Naive B cell (primary cell): ENCODE measurements around the gene TESMIN. TPM values are rescaled to one million over a fixed set of nuclear protein-coding genes. Genes with fewer than 3 reads are reported as not detected.

Source experiments
- ATAC-seq, 2 donors: fragments of 150-1000 bp; cut with Tn5 transposase; 2 replicates each; pipeline ENCODE4 v1.10.0; 2021; ENCODE audit warnings: low read depth in 2 of 2, mild to moderate bottlenecking in 2 of 2, moderate library complexity in 2 of 2
- DNase-seq: peaks from one replicate; pipeline ENCODE4 v3.0.0; 2022
- H3K27ac Mint-ChIP-seq, 6 donors: one replicate each; pipeline ENCODE4 v1.8.0; 2020 to 2022; ENCODE audit warnings: mild to moderate bottlenecking in 6 of 6, mixed read lengths in 6 of 6, moderate library complexity in 5 of 6, inconsistent platforms in 2 of 6
- H3K27me3 Mint-ChIP-seq, 3 donors: one replicate each; pipeline ENCODE4 v1.8.0; 2021 to 2022; ENCODE audit warnings: mixed read lengths in 3 of 3, mild to moderate bottlenecking in 1 of 3
- H3K36me3 Mint-ChIP-seq, 2 donors: one replicate each; pipeline ENCODE4 v1.8.0; 2020 to 2022; ENCODE audit warnings: mixed read lengths in 2 of 2, inconsistent platforms in 1 of 2, mild to moderate bottlenecking in 1 of 2
- H3K4me1 Mint-ChIP-seq, 3 donors: one replicate each; pipeline ENCODE4 v1.8.0; 2020 to 2022; ENCODE audit warnings: mixed read lengths in 3 of 3, inconsistent platforms in 1 of 3, mild to moderate bottlenecking in 1 of 3, moderate library complexity in 1 of 3
- H3K4me3 Mint-ChIP-seq, 8 donors: one replicate each; pipeline ENCODE4 v1.8.0; 2020 to 2022; ENCODE audit warnings: mild to moderate bottlenecking in 8 of 8, mixed read lengths in 8 of 8, moderate library complexity in 8 of 8, inconsistent platforms in 2 of 8
- H3K9me3 Mint-ChIP-seq, 7 donors: one replicate each; pipeline ENCODE4 v1.8.0; 2020 to 2022; ENCODE audit warnings: mixed read lengths in 7 of 7, mild to moderate bottlenecking in 5 of 7, inconsistent platforms in 2 of 7, moderate library complexity in 1 of 7
- polyA plus RNA-seq, 6 donors: library from polyadenylated mRNA; unstranded; fragments of 300-500 nt; fragmentation: Illumina TruSeq; gene quantifications; one replicate each; pipeline ENCODE4 v1.2.3, GENCODE V29; 2021; ENCODE audit warnings: low read depth in 6 of 6

TESMIN gene
- polyA plus RNA-seq, 6 donors from 2014 or later: 0.61 to 2.5 (median 1.7) TPM; not detected in 1

DNA sequence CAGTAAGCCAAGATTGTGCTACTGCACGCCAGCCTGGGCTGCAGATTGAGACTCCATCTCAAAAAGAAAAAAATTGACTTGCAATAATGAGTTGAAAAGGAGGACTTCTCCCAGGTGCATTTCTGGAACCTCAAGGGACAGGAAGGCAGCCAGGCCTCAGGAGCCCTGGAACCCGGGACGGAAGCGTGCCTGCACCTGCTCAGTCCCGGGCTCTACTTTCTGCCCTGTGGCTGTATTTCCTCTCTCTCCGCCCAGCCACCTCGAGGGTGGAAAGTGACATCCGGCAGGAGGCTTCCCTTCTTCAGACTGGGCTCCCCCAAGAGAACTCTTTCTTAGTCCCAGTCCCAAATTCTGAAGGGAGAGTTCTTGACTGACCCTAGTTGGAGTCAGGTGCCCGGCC lies 87.2 kb downstream of the TESMIN start:
- ATAC-seq (no peak), DNase-seq (no peak)
- peaks cover 9 to 57% (median 30%) of the 10 kb centered on the region in 3 donors for H3K27me3 Mint-ChIP-seq
- H3K36me3 Mint-ChIP-seq: no peaks in the 10 kb centered on the region
- H3K9me3 Mint-ChIP-seq: peaks cover 0 to 7% (median 3%) of the 10 kb centered on the region in 7 donors
- no peak overlapping the region for H3K4me3 Mint-ChIP-seq
- H3K27ac Mint-ChIP-seq: no peak overlapping the region
- H3K4me1 Mint-ChIP-seq: no peaks in the 10 kb centered on the region

DNA sequence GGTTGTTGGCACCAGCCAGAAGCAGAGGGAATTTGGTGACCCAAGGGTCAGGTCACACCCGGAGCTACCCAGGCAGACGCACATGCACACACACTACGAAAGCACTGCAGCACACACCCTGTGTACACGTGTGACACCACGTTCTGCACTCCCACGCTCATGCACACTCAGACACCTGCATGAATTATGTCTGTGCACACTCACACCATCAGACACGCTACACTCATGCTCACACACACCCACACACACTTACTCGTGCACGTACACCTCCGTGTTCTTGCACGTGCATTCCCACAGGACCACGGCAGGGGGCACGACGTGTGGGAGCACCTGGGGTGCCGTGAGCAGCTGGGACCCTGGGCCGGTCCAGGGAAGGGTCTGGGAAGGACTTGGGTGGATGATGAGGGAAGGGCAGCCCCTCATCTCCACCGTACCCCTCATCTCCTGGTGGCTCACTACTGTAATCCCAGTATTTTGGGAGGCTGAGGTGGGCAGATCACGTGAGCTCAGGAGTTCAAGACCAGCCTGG lies 87.8 kb downstream of the TESMIN start:
- no peak for ATAC-seq

GRCh38 chr11:68661697-68662603 lies 89.4 kb downstream of the TESMIN start:
- Mint-ChIP-seq H3K9me3 (peaks cover 0 to 7% (median 4%) of the 10 kb centered on the region in 7 donors), H3K4me3 (no peak overlapping the region), H3K4me1 (no peaks in the 10 kb centered on the region), H3K27me3 (peaks cover 9 to 70% (median 36%) of the 10 kb centered on the region in 3 donors), H3K27ac (no peak overlapping the region), H3K36me3 (no peaks in the 10 kb centered on the region)
- ATAC-seq: no peak
- no peak for DNase-seq

More for the DNA sequence above, 87.8 kb downstream of the TESMIN start:
- H3K4me3 Mint-ChIP-seq: no peak overlapping the region
- H3K27ac Mint-ChIP-seq: no peak overlapping the region
- DNase-seq: no peak
- peaks cover 9 to 63% (median 30%) of the 10 kb centered on the region in 3 donors for H3K27me3 Mint-ChIP-seq
- no peaks in the 10 kb centered on the region for H3K36me3 Mint-ChIP-seq
- H3K4me1 Mint-ChIP-seq: no peaks in the 10 kb centered on the region
- peaks cover 0 to 7% (median 3%) of the 10 kb centered on the region in 7 donors for H3K9me3 Mint-ChIP-seq

GRCh38 chr11:68661014-68661413 lies 90.3 kb downstream of the TESMIN start:
- DNase-seq: no peak
- H3K4me1 Mint-ChIP-seq: no peaks in the 10 kb centered on the region
- H3K27ac Mint-ChIP-seq: no peak overlapping the region
- peaks cover 1 to 11% (median 4%) of the 10 kb centered on the region in 7 donors for H3K9me3 Mint-ChIP-seq
- no peaks in the 10 kb centered on the region for H3K36me3 Mint-ChIP-seq
- H3K4me3 Mint-ChIP-seq: no peak overlapping the region
- ATAC-seq: no peak
- H3K27me3 Mint-ChIP-seq: peaks cover 11 to 64% (median 27%) of the 10 kb centered on the region in 3 donors

DNA sequence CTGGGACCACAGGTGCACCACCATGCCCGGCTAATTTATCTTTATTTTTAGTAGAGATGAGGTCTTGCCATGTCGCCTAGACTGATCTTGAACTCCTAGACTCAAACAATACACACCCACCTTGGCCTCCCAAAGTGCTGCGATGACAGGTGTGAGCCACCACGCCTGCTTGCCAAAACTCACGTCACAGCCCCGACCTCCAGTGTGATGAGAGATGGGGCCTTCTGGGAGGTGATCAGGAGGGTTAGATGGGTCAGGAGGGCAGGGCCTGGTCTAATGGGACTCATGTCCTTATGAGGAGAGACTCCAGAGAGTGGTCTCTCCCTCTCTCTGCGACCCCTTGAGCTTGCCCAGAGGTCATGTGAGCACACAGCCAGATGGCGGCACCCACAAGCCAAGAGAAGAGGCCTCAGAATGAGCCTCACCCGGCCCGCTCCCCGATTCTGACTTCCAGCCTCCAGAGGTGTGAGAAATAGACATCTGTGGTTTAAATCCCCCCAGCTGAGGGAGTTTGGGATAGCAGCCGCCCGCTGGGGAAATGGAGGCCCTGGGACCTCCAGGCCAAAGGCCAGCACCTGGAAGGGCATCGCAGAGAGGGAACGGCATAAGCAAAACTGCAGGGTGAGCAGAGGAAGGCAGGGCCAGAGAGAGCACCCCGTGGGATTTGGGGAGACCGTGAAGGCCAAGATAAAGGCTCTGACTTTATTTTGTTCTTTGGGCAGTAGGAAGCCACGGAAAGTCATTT lies 91.1 kb downstream of the TESMIN start:
- Mint-ChIP-seq H3K27ac (no peak overlapping the region), H3K4me3 (no peak overlapping the region), H3K9me3 (peaks cover 3 to 14% (median 9%) of the 10 kb centered on the region in 7 donors), H3K4me1 (no peaks in the 10 kb centered on the region), H3K27me3 (peaks cover 13 to 64% (median 26%) of the 10 kb centered on the region in 3 donors), H3K36me3 (peaks cover 0 to 6% of the 10 kb centered on the region in 2 donors)
- DNase-seq (no peak), ATAC-seq (no peak)

GRCh38 chr11:68659158-68659921 lies 92.0 kb downstream of the TESMIN start:
- H3K27me3 Mint-ChIP-seq: peaks cover 11 to 55% (median 17%) of the 10 kb centered on the region in 3 donors
- peaks cover 0 to 7% of the 10 kb centered on the region in 2 donors for H3K36me3 Mint-ChIP-seq
- H3K9me3 Mint-ChIP-seq: peaks cover 3 to 16% (median 11%) of the 10 kb centered on the region in 7 donors
- DNase-seq: no peak
- H3K4me1 Mint-ChIP-seq: no peaks in the 10 kb centered on the region
- ATAC-seq: no peak
- no peak overlapping the region for H3K27ac Mint-ChIP-seq
- no peak overlapping the region for H3K4me3 Mint-ChIP-seq

DNA sequence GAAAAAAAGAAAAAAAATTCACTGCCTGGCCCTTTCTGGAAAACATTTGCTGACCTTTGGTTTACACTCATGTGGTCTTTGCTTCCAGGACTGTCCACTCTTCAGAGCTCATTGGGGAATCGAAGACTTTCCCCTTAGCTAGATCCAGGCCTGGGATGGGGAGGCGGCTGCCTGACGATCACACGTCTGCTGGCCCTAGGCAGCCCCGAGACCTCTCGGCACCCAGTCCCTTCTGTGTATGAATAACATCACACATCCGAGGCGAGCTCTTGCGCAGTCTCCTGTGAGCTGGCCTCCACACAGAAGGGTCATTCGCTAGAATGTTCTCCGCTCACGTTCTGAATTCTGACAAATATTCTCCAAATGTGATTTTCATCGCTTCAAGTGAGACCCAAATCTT lies 92.7 kb downstream of the TESMIN start:
- Mint-ChIP-seq H3K4me1 (no peaks in the 10 kb centered on the region), H3K36me3 (peaks cover 0 to 7% of the 10 kb centered on the region in 2 donors), H3K27me3 (peaks cover 11 to 51% (median 17%) of the 10 kb centered on the region in 3 donors), H3K27ac (no peak overlapping the region), H3K4me3 (no peak overlapping the region), H3K9me3 (peaks cover 3 to 16% (median 11%) of the 10 kb centered on the region in 7 donors)
- DNase-seq (no peak), ATAC-seq (no peak)

- Mint-ChIP-seq H3K36me3 (peaks cover 0 to 7% of the 10 kb centered on the region in 2 donors), H3K4me1 (no peaks in the 10 kb centered on the region), H3K4me3 (no peak overlapping the region), H3K27ac (no peak overlapping the region), H3K27me3 (peaks cover 11 to 46% (median 17%) of the 10 kb centered on the region in 3 donors), H3K9me3 (peaks cover 3 to 16% (median 11%) of the 10 kb centered on the region in 7 donors)
- DNase-seq (no peak), ATAC-seq (no peak)
These were observed 93.2 kb downstream of the TESMIN start for GRCh38 chr11:68658097-68658496.

Other genes starting within 250 kb of the TESMIN start
- not detected for gene GAL, start 67.0 kb downstream of the TESMIN start, polyA plus RNA-seq
- 10 to 100 TPM in 1 of 6 donors, 1 to 10 TPM in 4, under 1 TPM in 1; 0.73 to 13.9 (median 3.2) TPM for gene CPT1A, start 90.4 kb upstream of the TESMIN start, polyA plus RNA-seq
- 100 to 1,000 TPM in 5 of 6 donors, 10 to 100 TPM in 1; 94.8 to 125 (median 116) TPM for gene MRPL21, start 152.3 kb upstream of the TESMIN start, polyA plus RNA-seq
- gene IGHMBP2, start 152.4 kb upstream of the TESMIN start, polyA plus RNA-seq: 10 to 100 TPM in 1 of 6 donors, 1 to 10 TPM in 5; 3.1 to 12.6 (median 6.8) TPM
- not detected for gene MRGPRD, start 229.5 kb upstream of the TESMIN start, polyA plus RNA-seq